ENCODE results near the gene ZFYVE9. TPM values are rescaled to one million over a fixed set of nuclear protein-coding genes. Genes with fewer than 3 reads are reported as not detected.
"Not testable (repeated sequence)": the region's sequence is repeated elsewhere in the genome, so short reads cannot be mapped to it uniquely, and the experiment has no call there.

Gene ZFYVE9
- total RNA-seq, 3 donors from 2014 or later: 12.4 to 25.7 (median 19.1) TPM

DNA sequence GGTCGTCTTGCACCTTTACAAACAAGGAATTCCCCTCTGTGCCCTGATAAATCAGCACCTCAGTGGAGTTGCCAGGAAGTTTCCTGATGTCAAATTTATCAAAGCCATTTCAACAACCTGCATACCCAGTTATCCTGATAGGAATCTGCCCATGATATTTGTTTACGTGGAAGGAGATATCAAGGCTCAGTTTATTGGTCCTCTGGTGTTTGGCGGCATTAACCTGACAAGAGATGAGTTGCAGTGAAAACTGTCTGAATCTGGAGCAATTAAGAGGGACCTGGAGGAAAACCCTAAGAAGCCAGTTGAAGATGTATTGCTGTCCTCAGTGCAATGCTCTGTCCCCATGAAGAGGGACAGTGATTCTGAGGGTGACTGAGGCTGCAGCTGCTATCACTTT is 38.3 kb downstream of the ZFYVE9 start:
- no peak for DNase-seq
- no peak for ATAC-seq
- Histone ChIP-seq H3K4me3 (no peak overlapping the region), H3K4me1 (ENCODE audit: low read depth) (no peaks in the 10 kb centered on the region), H3K9me3 (no peaks in the 10 kb centered on the region), H3K36me3 (ENCODE audit: low read depth) (no peaks in the 10 kb centered on the region)
- TF ChIP-seq, protein P1, sequence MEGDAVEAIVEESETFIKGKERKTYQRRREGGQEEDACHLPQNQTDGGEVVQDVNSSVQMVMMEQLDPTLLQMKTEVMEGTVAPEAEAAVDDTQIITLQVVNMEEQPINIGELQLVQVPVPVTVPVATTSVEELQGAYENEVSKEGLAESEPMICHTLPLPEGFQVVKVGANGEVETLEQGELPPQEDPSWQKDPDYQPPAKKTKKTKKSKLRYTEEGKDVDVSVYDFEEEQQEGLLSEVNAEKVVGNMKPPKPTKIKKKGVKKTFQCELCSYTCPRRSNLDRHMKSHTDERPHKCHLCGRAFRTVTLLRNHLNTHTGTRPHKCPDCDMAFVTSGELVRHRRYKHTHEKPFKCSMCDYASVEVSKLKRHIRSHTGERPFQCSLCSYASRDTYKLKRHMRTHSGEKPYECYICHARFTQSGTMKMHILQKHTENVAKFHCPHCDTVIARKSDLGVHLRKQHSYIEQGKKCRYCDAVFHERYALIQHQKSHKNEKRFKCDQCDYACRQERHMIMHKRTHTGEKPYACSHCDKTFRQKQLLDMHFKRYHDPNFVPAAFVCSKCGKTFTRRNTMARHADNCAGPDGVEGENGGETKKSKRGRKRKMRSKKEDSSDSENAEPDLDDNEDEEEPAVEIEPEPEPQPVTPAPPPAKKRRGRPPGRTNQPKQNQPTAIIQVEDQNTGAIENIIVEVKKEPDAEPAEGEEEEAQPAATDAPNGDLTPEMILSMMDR (IDR thresholded peaks at IDR 0.05): no peak
- intact Hi-C loops (cut with DNase I, micrococcal nuclease): no loop called here

DNA sequence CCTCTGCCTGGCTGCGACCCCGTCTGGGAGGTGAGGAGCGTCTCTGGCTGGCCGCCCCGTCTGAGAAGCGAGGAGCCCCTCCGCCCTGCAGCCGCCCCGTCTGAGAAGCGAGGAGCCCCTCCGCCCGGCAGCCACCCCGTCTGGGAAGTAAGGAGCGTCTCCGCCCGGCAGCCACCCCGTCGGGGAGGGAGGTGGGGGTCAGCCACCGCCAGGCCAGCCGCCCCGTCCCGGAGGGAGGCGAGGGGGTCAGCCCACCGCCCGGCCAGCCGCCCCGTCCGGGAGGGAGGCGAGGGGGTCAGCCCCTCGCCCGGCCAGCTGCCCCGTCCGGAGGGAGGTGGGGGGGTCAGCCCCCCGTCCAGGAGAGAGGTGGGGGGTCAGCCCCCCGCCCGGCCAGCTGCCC is 39.9 kb downstream of the ZFYVE9 start:
- intact Hi-C loops (cut with DNase I, micrococcal nuclease); H3K4me3 ChIP-seq; DNase-seq; H3K36me3 ChIP-seq (ENCODE audit: low read depth); ATAC-seq; H3K9me3 ChIP-seq; H3K4me1 ChIP-seq (ENCODE audit: low read depth): not testable (repeated sequence)

DNA sequence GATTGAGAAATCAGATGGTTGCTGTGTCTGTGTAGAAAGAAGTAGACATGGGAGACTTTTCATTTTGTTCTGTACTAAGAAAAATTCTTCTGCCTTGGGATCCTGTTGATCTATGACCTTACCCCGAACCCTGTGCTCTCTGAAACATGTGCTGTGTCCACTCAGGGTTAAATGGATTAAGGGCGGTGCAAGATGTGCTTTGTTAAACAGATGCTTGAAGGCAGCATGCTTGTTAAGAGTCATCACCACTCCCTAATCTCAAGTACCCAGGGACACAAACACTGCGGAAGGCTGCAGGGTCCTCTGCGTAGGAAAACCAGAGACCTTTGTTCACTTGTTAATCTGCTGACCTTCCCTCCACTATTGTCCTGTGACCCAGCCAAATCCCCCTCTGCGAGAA is 40.4 kb downstream of the ZFYVE9 start:
- H3K4me3 ChIP-seq; H3K36me3 ChIP-seq (ENCODE audit: low read depth); intact Hi-C loops (cut with DNase I, micrococcal nuclease); ATAC-seq; DNase-seq; H3K9me3 ChIP-seq; H3K4me1 ChIP-seq (ENCODE audit: low read depth): not testable (repeated sequence)

DNA sequence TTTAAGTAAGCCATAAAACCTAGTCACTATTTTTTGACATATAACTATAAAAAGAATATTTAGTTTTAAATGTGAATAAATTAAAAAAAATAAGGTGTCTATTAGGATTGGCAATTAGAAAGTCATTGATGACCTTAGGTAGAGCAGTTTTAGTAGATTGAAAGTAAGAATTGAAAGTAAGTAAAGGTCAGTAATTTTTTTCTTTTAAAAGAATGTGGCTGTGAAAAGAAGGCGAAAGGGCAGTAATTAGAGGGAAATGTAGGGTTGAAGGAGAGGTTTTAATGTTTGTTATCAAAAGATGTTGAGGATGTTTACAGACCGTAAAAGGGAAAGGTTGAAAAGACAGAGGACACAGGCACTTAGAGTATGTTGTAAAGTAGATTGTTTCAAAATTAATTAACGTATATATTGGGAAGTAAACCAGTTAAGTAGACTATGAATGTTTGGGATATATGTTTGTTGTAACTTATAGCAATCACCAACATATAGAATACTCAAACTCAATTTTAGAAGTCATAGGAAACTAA is 41.0 kb downstream of the ZFYVE9 start:
- Histone ChIP-seq H3K4me1 (ENCODE audit: low read depth) (no peaks in the 10 kb centered on the region), H3K36me3 (ENCODE audit: low read depth) (no peaks in the 10 kb centered on the region), H3K9me3 (no peaks in the 10 kb centered on the region), H3K4me3 (no peak overlapping the region)
- no peak for DNase-seq
- ATAC-seq: no peak
- intact Hi-C loops (cut with DNase I, micrococcal nuclease): no loop called here
- TF ChIP-seq, protein P1 (IDR thresholded peaks at IDR 0.05): no peak

DNA sequence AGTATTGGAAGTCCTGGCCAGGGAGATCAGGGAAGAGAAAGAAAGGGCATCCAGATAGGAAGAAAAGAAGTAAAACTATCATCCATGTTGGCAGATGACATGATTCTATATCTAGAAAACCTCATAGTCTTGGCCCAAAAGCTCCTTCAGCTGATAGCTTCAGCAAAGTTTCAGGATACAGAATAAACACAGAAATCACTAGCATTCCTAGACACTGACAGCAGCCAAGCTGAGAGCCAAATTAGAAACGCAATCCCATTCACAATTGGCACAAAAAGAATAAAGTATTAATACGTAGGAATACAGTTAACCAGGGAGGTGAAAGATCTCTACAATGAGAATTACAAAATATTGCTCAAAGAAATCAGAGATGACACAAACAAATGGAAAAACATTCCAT is 44.6 kb downstream of the ZFYVE9 start:
- intact Hi-C loops (cut with DNase I, micrococcal nuclease): no loop called here
- no peak for ATAC-seq
- no peak for DNase-seq
- Histone ChIP-seq H3K4me1 (ENCODE audit: low read depth) (no peaks in the 10 kb centered on the region), H3K4me3 (no peak overlapping the region), H3K36me3 (ENCODE audit: low read depth) (no peaks in the 10 kb centered on the region), H3K9me3 (no peaks in the 10 kb centered on the region)
- TF ChIP-seq, protein P1 (IDR thresholded peaks at IDR 0.05): no peak

DNA sequence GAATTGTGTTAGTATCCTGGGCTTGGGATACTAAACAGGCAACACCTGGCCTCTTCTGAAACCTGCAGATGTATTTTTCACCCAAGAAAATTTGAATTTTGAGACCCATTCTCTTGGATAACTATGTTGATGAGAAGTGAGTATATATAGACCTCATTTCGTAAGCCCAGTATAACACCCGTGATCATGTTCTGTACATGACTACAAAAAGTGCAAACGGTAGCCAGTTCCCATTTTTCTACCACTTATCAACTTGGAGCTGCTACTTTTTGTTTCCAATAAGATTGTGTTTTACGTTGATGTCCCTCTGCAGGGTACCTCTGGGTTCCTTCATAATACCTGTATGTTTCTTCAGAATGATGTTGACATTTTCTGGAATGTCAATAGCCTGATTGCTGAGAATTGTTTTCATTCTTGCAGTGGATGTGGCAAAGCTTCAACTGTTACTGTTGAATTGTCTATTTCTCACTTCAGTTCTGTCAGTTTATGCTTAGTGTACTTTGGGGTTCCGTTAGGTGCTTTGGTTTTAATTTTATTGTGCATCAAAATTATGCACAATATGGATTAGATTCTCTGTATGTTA is 48.1 kb downstream of the ZFYVE9 start:
- H3K4me3 ChIP-seq: no peak overlapping the region
- intact Hi-C loops (cut with DNase I, micrococcal nuclease): no loop called here
- no peaks in the 10 kb centered on the region for H3K4me1 ChIP-seq (ENCODE audit: low read depth)
- H3K36me3 ChIP-seq (ENCODE audit: low read depth): no peaks in the 10 kb centered on the region
- TF ChIP-seq, protein P1 (IDR thresholded peaks at IDR 0.05): no peak
- H3K9me3 ChIP-seq: no peaks in the 10 kb centered on the region
- DNase-seq (no peak), ATAC-seq (no peak)
